ENCODE results near the gene RAB4B. TPM values are rescaled to one million over a fixed set of nuclear protein-coding genes. Genes with fewer than 3 reads are reported as not detected.
A peak's percentile ranks its signal among the peaks of the same experiment; 100 is the strongest.

RAB4B gene
- total and polyA plus RNA-seq, 2 experiments from 2014 or later = 27.4 to 29.0 TPM

GRCh38 chr19:40752257-40752781, 25.7 kb upstream of the RAB4B start:
- Mint-ChIP-seq H3K9me3 (peaks cover 3% of the 10 kb centered on the region; the same call in 1 of the 3 replicates), H3K27ac (peak overlapping the region; percentile 99), H3K4me3 (peak overlapping the region; percentile 98), H3K4me1 (peaks cover 35% of the 10 kb centered on the region), H3K36me3 (ENCODE audit: low read depth) (peaks cover 66% of the 10 kb centered on the region), H3K27me3 (ENCODE audit: insufficient read depth, low read depth, poor library complexity) (peaks cover 28% of the 10 kb centered on the region)
- TF ChIP-seq ZNF462 (CRISPR knock-in tag; IDR thresholded peaks at IDR 0.05) (no peak), CREB1 (CRISPR knock-in tag; IDR thresholded peaks at IDR 0.05; ENCODE audit: low read depth) (no peak), NANOG (IDR thresholded peaks at IDR 0.05; ENCODE audit: borderline replicate concordance) (no peak), REST (IDR thresholded peaks at IDR 0.05; ENCODE audit: unreplicated experiment) (no peak), ZNF331 (CRISPR knock-in tag; IDR thresholded peaks at IDR 0.05; ENCODE audit: low read depth) (no peak), EZH2 (IDR thresholded peaks at IDR 0.05; ENCODE audit: low read depth, unreplicated experiment) (no peak), EZH2phosphoT487 (IDR thresholded peaks at IDR 0.05; ENCODE audit: unreplicated experiment) (no peak), JUNB (IDR thresholded peaks at IDR 0.05; ENCODE audit: unreplicated experiment) (no peak), STAT1 (IDR thresholded peaks at IDR 0.05; ENCODE audit: unreplicated experiment) (no peak), ZNF114 (CRISPR knock-in tag; IDR thresholded peaks at IDR 0.05) (no peak), POLR2AphosphoS5 (IDR thresholded peaks at IDR 0.05; ENCODE audit: low read depth) (no peak)
- TF ChIP-seq, protein P1, sequence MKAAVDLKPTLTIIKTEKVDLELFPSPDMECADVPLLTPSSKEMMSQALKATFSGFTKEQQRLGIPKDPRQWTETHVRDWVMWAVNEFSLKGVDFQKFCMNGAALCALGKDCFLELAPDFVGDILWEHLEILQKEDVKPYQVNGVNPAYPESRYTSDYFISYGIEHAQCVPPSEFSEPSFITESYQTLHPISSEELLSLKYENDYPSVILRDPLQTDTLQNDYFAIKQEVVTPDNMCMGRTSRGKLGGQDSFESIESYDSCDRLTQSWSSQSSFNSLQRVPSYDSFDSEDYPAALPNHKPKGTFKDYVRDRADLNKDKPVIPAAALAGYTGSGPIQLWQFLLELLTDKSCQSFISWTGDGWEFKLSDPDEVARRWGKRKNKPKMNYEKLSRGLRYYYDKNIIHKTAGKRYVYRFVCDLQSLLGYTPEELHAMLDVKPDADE (IDR thresholded peaks at IDR 0.05) = no peak
- TF ChIP-seq, protein P2, sequence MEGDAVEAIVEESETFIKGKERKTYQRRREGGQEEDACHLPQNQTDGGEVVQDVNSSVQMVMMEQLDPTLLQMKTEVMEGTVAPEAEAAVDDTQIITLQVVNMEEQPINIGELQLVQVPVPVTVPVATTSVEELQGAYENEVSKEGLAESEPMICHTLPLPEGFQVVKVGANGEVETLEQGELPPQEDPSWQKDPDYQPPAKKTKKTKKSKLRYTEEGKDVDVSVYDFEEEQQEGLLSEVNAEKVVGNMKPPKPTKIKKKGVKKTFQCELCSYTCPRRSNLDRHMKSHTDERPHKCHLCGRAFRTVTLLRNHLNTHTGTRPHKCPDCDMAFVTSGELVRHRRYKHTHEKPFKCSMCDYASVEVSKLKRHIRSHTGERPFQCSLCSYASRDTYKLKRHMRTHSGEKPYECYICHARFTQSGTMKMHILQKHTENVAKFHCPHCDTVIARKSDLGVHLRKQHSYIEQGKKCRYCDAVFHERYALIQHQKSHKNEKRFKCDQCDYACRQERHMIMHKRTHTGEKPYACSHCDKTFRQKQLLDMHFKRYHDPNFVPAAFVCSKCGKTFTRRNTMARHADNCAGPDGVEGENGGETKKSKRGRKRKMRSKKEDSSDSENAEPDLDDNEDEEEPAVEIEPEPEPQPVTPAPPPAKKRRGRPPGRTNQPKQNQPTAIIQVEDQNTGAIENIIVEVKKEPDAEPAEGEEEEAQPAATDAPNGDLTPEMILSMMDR (conservative IDR thresholded peaks at IDR 0.05; ENCODE audit: low read depth in 2 of 2) = no peak
- Histone ChIP-seq H3K9me2 (ENCODE audit: insufficient read depth) (no peaks in the 10 kb centered on the region; the same call in 1 of the 2 replicates), H3K27ac (ENCODE audit: low read depth) (peak overlapping the region; percentile 98), H3K36me3 (ENCODE audit: insufficient read depth) (peaks cover 16% of the 10 kb centered on the region), H3K4me1 (ENCODE audit: insufficient read depth) (peaks cover 24% of the 10 kb centered on the region; the same call in 1 of the 2 replicates), H4K20me1 (replicated peaks; ENCODE audit: insufficient read depth) (peaks cover 38% of the 10 kb centered on the region), H3K79me2 (replicated peaks; ENCODE audit: insufficient read depth) (peaks cover 68% of the 10 kb centered on the region), H3K27me3 (ENCODE audit: insufficient read depth) (no peaks in the 10 kb centered on the region), H3K4me2 (peak overlapping the region; percentile 98), H3K4me3 (peak overlapping the region; percentile 89), H3F3A (replicated peaks; ENCODE audit: low read depth) (peaks cover 19% of the 10 kb centered on the region), H2AFZ (no peak overlapping the region)
- ATAC-seq = no peak
- DNase-seq (ENCODE audit: low spot score) = no peak
